ENCODE measurements around the gene CRACR2B. TPM values are rescaled to one million over a fixed set of nuclear protein-coding genes. Genes with fewer than 3 reads are reported as not detected.
A peak's percentile ranks its signal among the peaks of the same experiment; 100 is the strongest.

Gene CRACR2B
- total and polyA plus RNA-seq, 2 donors from 2014 or later = 16.5 to 22.6 TPM

GRCh38 chr11:797296-798092, 30.2 kb upstream of the CRACR2B start:
- FAIRE-seq = no peak
- DNase-seq = peak; percentile 89 to 93 (median 91)
- Histone ChIP-seq H3K9ac (ENCODE audit: low read length in 3 of 3) (peak overlapping the region in 2 of 3 donors; percentile 32 to 70), H3K4me1 (ENCODE audit: control insufficient read depth in 2 of 3, insufficient read depth in 2 of 3, low read depth in 1 of 3, low read length in 3 of 3) (peaks cover 0 to 22% (median 8%) of the 10 kb centered on the region in 3 donors), H3K36me3 (ENCODE audit: control insufficient read depth in 2 of 3, insufficient read depth in 3 of 3, low read length in 3 of 3) (no peaks in the 10 kb centered on the region), H3K9me3 (ENCODE audit: control insufficient read depth in 2 of 3, insufficient read depth in 1 of 3, low read length in 3 of 3) (no peaks in the 10 kb centered on the region), H3K27ac (ENCODE audit: low read depth in 2 of 2, low read length in 2 of 2) (peak overlapping the region; percentile 54 to 80), H3K27me3 (ENCODE audit: control insufficient read depth, insufficient read depth, low read length) (no peaks in the 10 kb centered on the region), H3K4me3 (ENCODE audit: low read length in 3 of 3) (peak overlapping the region; percentile 47 to 79 (median 73))
- intact Hi-C loops (cut with DNase I) = no loop called here
- TF ChIP-seq CTCF (IDR thresholded peaks at IDR 0.05; ENCODE audit: borderline replicate concordance, extremely low read depth, insufficient read depth) = no peak

- DNase-seq = peak; percentile 84 to 92 (median 88)
- Histone ChIP-seq H3K36me3 (ENCODE audit: control insufficient read depth in 2 of 3, insufficient read depth in 3 of 3, low read length in 3 of 3) (no peaks in the 10 kb centered on the region), H3K9me3 (ENCODE audit: control insufficient read depth in 2 of 3, insufficient read depth in 1 of 3, low read length in 3 of 3) (no peaks in the 10 kb centered on the region), H3K27ac (ENCODE audit: low read depth in 2 of 2, low read length in 2 of 2) (peak within 1 kb of the TSS; percentile 54 to 80), H3K27me3 (ENCODE audit: control insufficient read depth, insufficient read depth, low read length) (no peaks in the 10 kb centered on the region), H3K9ac (ENCODE audit: low read length in 3 of 3) (peak within 1 kb of the TSS in 2 of 3 donors; percentile 32 to 70), H3K4me1 (ENCODE audit: control insufficient read depth in 2 of 3, insufficient read depth in 2 of 3, low read depth in 1 of 3, low read length in 3 of 3) (peaks cover 0 to 22% (median 8%) of the 10 kb centered on the region in 3 donors), H3K4me3 (ENCODE audit: low read length in 3 of 3) (peak within 1 kb of the TSS; percentile 47 to 79 (median 73))
- intact Hi-C loops (cut with DNase I) = no loop called here
- FAIRE-seq = no peak
- peak; percentile 80 for TF ChIP-seq CTCF (IDR thresholded peaks at IDR 0.05; ENCODE audit: borderline replicate concordance, extremely low read depth, insufficient read depth)
Measured at GRCh38 chr11:798093-798713, 29.5 kb upstream of the CRACR2B start, which contains the start of gene SLC25A22. SLC25A22 (minus strand) TSS chr11:798281; CDS start chr11:795006, 3,275 bp downstream.

- no peak overlapping the region for H3K27ac ChIP-seq (ENCODE audit: low read depth in 2 of 2, low read length in 2 of 2)
- no peak for DNase-seq
- intact Hi-C loops (cut with DNase I) = no loop called here
- H3K9ac ChIP-seq (ENCODE audit: low read length in 3 of 3) = no peak overlapping the region
- H3K36me3 ChIP-seq (ENCODE audit: control insufficient read depth in 2 of 3, insufficient read depth in 3 of 3, low read length in 3 of 3) = no peaks in the 10 kb centered on the region
- no peak for TF ChIP-seq CTCF (IDR thresholded peaks at IDR 0.05; ENCODE audit: borderline replicate concordance, extremely low read depth, insufficient read depth)
- no peak for FAIRE-seq
- H3K9me3 ChIP-seq (ENCODE audit: control insufficient read depth in 2 of 3, insufficient read depth in 1 of 3, low read length in 3 of 3) = no peaks in the 10 kb centered on the region
- no peaks in the 10 kb centered on the region for H3K27me3 ChIP-seq (ENCODE audit: control insufficient read depth, insufficient read depth, low read length)
- peaks cover 0 to 28% (median 12%) of the 10 kb centered on the region in 3 donors for H3K4me1 ChIP-seq (ENCODE audit: control insufficient read depth in 2 of 3, insufficient read depth in 2 of 3, low read depth in 1 of 3, low read length in 3 of 3)
- no peak overlapping the region for H3K4me3 ChIP-seq (ENCODE audit: low read length in 3 of 3)
Measured at GRCh38 chr11:799641-800316, 27.9 kb upstream of the CRACR2B start.

Data from kidney (tissue), 14 donors.